ENCODE measurements around the gene SMARCA2.

DNA sequence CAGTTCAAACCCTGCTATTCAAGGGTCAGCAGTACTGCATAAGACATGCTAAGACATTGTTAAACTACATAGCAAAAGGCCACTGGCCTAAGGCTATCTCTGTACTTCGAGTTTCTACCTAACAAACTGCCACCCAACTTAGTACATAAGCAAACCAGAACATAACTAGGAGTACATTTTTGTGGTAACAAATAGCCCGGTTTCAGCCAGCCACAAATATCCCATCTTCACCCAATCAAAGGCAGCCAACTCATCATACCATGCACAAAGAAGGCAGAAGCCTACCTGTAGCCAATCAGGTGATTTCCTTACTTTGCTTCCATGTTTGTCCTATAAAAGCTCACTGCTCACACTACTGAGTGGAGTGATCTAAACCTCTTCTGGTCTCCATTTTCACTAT is 201.4 kb downstream of the SMARCA2 start:
- no peak for TF ChIP-seq EZH2phosphoT487 (conservative IDR thresholded peaks at IDR 0.05; ENCODE audit: low read length)
- TF ChIP-seq, protein P1, sequence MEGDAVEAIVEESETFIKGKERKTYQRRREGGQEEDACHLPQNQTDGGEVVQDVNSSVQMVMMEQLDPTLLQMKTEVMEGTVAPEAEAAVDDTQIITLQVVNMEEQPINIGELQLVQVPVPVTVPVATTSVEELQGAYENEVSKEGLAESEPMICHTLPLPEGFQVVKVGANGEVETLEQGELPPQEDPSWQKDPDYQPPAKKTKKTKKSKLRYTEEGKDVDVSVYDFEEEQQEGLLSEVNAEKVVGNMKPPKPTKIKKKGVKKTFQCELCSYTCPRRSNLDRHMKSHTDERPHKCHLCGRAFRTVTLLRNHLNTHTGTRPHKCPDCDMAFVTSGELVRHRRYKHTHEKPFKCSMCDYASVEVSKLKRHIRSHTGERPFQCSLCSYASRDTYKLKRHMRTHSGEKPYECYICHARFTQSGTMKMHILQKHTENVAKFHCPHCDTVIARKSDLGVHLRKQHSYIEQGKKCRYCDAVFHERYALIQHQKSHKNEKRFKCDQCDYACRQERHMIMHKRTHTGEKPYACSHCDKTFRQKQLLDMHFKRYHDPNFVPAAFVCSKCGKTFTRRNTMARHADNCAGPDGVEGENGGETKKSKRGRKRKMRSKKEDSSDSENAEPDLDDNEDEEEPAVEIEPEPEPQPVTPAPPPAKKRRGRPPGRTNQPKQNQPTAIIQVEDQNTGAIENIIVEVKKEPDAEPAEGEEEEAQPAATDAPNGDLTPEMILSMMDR (IDR thresholded peaks at IDR 0.05; ENCODE audit: insufficient read depth, low read length, poor library complexity, severe bottlenecking), result no peak

Data from SU-DHL-6 (cell line).